ENCODE data around the gene AKIRIN2. TPM values are rescaled to one million over a fixed set of nuclear protein-coding genes. Genes with fewer than 3 reads are reported as not detected.

The AKIRIN2 gene
- total RNA-seq: 10 to 100 TPM; 15.3 to 35.4 (median 29.2) TPM

GRCh38 chr6:87701676-87702588 lies at the start of gene AKIRIN2:
TSS of gene AKIRIN2 (minus strand) at chr6:87702233. CDS start at chr6:87701684, 549 bp downstream.
- Histone ChIP-seq H3K9me3 (no peaks in the 10 kb centered on the region), H3K27ac (peak within 1 kb of the TSS; percentile 100), H3K4me3 (peak within 1 kb of the TSS; percentile 100), H3K27me3 (no peaks in the 10 kb centered on the region), H3K36me3 (no peaks in the 10 kb centered on the region), H3K4me1 (peaks cover 39% of the 10 kb centered on the region)
- TF ChIP-seq EP300 (IDR thresholded peaks at IDR 0.05) (no peak), POLR2A (IDR thresholded peaks at IDR 0.05) (peak; percentile 79 to 91), CTCF (IDR thresholded peaks at IDR 0.05) (no peak), POLR2AphosphoS5 (IDR thresholded peaks at IDR 0.05) (peak; percentile 5 to 70 (median 66))
- under 1% methylated on average over 71 of the region's 88 CpGs for WGBS
- peak; percentile 97 to 98 for DNase-seq (ENCODE audit: low spot score in 2 of 2)

DNA sequence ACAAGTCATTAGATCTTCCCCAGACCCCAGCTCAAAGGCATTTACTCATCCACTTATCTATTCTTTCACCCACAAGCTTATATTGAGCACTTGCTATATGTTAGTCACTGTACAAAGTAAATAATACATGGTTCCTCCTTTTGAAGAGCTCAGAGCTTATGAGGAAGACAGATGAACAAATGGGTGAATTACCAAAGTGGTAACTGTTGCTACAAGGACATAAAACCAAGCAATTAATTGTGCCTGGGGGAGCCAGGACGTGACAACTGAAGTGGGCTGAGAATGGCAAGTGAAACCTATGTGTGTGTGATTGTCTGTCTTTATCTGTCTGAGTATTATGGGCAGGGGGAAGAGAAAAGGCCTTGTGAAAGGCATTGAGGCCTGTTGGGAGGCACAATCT lies 45.6 kb upstream of the AKIRIN2 start:
- H3K4me1 ChIP-seq: no peaks in the 10 kb centered on the region
- TF ChIP-seq CTCF (IDR thresholded peaks at IDR 0.05) (no peak), EP300 (IDR thresholded peaks at IDR 0.05) (no peak), POLR2A (IDR thresholded peaks at IDR 0.05) (no peak), POLR2AphosphoS5 (IDR thresholded peaks at IDR 0.05) (no peak)
- H3K36me3 ChIP-seq: no peaks in the 10 kb centered on the region
- H3K9me3 ChIP-seq: no peaks in the 10 kb centered on the region
- H3K27me3 ChIP-seq: no peaks in the 10 kb centered on the region
- H3K4me3 ChIP-seq: no peak overlapping the region
- no peak for DNase-seq (ENCODE audit: low spot score in 2 of 2)
- 80% methylated on average over 1 of the region's 1 CpG for WGBS
- H3K27ac ChIP-seq: no peak overlapping the region

- no peaks in the 10 kb centered on the region for H3K27me3 ChIP-seq
- no peak for TF ChIP-seq EP300 (IDR thresholded peaks at IDR 0.05)
- TF ChIP-seq POLR2AphosphoS5 (IDR thresholded peaks at IDR 0.05): no peak
- no peak for TF ChIP-seq CTCF (IDR thresholded peaks at IDR 0.05)
- no peak for TF ChIP-seq POLR2A (IDR thresholded peaks at IDR 0.05)
- H3K4me3 ChIP-seq: no peak overlapping the region
- H3K27ac ChIP-seq: no peak overlapping the region
- 61% methylated on average over 2 of the region's 2 CpGs for WGBS
- H3K9me3 ChIP-seq: no peaks in the 10 kb centered on the region
- no peaks in the 10 kb centered on the region for H3K36me3 ChIP-seq
- no peaks in the 10 kb centered on the region for H3K4me1 ChIP-seq
- DNase-seq (ENCODE audit: low spot score in 2 of 2): no peak
Measured at GRCh38 chr6:87745966-87746721, 44.1 kb upstream of the AKIRIN2 start.

GRCh38 chr6:87743454-87743853 lies 41.4 kb upstream of the AKIRIN2 start:
- no peak overlapping the region for H3K27ac ChIP-seq
- H3K36me3 ChIP-seq: no peaks in the 10 kb centered on the region
- no peaks in the 10 kb centered on the region for H3K27me3 ChIP-seq
- H3K4me1 ChIP-seq: no peaks in the 10 kb centered on the region
- no peak overlapping the region for H3K4me3 ChIP-seq
- no peaks in the 10 kb centered on the region for H3K9me3 ChIP-seq
- TF ChIP-seq EP300 (IDR thresholded peaks at IDR 0.05) (no peak), POLR2AphosphoS5 (IDR thresholded peaks at IDR 0.05) (no peak), CTCF (IDR thresholded peaks at IDR 0.05) (no peak), POLR2A (IDR thresholded peaks at IDR 0.05) (no peak)
- WGBS: 84% methylated on average over 2 of the region's 2 CpGs
- no peak for DNase-seq (ENCODE audit: low spot score in 2 of 2)

- no peaks in the 10 kb centered on the region for H3K4me1 ChIP-seq
- DNase-seq (ENCODE audit: low spot score in 2 of 2): no peak
- no peak overlapping the region for H3K4me3 ChIP-seq
- no peaks in the 10 kb centered on the region for H3K9me3 ChIP-seq
- TF ChIP-seq CTCF (IDR thresholded peaks at IDR 0.05) (no peak), EP300 (IDR thresholded peaks at IDR 0.05) (no peak), POLR2AphosphoS5 (IDR thresholded peaks at IDR 0.05) (no peak), POLR2A (IDR thresholded peaks at IDR 0.05) (no peak)
- WGBS: 70% methylated on average over 2 of the region's 2 CpGs
- no peaks in the 10 kb centered on the region for H3K27me3 ChIP-seq
- H3K27ac ChIP-seq: no peak overlapping the region
- no peaks in the 10 kb centered on the region for H3K36me3 ChIP-seq
Measured at GRCh38 chr6:87742106-87742505, 40.1 kb upstream of the AKIRIN2 start.
